Spleen (tissue), 7 donors: Measurements from ENCODE around the gene ARL15.

Experiments
- CTCF ChIP-seq, 11 experiments: fragments of 200-600 bp in 7 of 11; fragments of 450-650 bp in 4 of 11; sonication (generic) in 4 of 11; IDR thresholded peaks in 8 of 11; conservative IDR thresholded peaks in 3 of 11; 1 replicate in 7 of 11; 2 replicates in 4 of 11; pipeline versions ENCODE4 v1.4.0 to v1.8.0; 2016 to 2021; ENCODE audit warnings: antibody characterized with exemption in 11 of 11, inconsistent platforms in 4 of 11, mild to moderate bottlenecking in 1 of 11
- POLR2A ChIP-seq, 3 donors: fragments of 450-650 bp; IDR thresholded peaks; one replicate each; pipeline ENCODE4 v1.5.1; 2017; ENCODE audit warnings: antibody characterized with exemption in 3 of 3, mild to moderate bottlenecking in 1 of 3
- donor health status: DM: no; HTN: no; CAD: no; lungs with moderate emphysema.
- donor health status: DM: no; HTN: no; CAD: no.
- donor health status: DM: no; HTN: no; CAD: no.

GRCh38 chr5:53985796-53986195 lies 324.6 kb downstream of the ARL15 start:
- TF ChIP-seq CTCF (IDR thresholded peaks at IDR 0.05 in 8 of 11, conservative IDR thresholded peaks at IDR 0.05 in 3 of 11) (no peak), POLR2A (IDR thresholded peaks at IDR 0.05) (no peak)
